Iris pigment epithelial cell (primary cell): ENCODE data around the gene DRD4.
A peak's percentile ranks its signal among the peaks of the same experiment; 100 is the strongest.

Experiments used
- DNase-seq: peaks from one replicate; pipeline ENCODE4 v3.0.0-alpha.2; 2011; ENCODE audit warnings: low read depth

The DRD4 gene

DNA sequence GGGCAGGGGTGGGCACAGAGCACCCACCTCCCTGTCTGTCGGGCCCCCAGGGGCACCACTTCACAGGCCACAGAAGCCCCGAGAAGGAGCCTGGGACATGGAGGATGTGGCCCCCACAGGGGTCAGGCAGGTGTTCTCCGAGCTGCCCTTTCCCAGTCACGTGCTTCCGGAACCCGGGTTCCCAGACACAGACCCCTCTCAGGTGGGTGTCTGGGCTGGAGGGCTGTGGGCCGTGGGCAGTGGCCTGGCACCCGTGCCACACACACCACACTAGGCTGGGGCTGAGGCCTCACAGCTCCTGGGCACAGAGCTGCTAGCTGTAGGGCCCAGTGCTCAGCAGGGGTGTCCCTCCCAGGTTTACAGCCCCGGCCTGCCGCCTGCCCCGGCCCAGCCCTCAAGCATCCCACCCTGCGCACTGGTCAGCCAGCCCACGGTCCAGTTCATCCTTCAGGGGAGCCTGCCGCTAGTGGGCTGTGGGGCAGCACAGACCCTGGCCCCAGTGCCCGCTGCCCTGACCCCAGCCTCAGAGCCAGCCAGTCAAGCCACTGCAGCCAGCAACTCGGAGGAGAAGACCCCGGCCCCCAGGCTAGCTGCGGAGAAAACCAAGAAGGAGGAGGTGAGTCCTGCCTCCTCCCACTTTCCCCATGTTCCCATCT, 26.8 kb upstream of the DRD4 start:
- DNase-seq = no peak

DNA sequence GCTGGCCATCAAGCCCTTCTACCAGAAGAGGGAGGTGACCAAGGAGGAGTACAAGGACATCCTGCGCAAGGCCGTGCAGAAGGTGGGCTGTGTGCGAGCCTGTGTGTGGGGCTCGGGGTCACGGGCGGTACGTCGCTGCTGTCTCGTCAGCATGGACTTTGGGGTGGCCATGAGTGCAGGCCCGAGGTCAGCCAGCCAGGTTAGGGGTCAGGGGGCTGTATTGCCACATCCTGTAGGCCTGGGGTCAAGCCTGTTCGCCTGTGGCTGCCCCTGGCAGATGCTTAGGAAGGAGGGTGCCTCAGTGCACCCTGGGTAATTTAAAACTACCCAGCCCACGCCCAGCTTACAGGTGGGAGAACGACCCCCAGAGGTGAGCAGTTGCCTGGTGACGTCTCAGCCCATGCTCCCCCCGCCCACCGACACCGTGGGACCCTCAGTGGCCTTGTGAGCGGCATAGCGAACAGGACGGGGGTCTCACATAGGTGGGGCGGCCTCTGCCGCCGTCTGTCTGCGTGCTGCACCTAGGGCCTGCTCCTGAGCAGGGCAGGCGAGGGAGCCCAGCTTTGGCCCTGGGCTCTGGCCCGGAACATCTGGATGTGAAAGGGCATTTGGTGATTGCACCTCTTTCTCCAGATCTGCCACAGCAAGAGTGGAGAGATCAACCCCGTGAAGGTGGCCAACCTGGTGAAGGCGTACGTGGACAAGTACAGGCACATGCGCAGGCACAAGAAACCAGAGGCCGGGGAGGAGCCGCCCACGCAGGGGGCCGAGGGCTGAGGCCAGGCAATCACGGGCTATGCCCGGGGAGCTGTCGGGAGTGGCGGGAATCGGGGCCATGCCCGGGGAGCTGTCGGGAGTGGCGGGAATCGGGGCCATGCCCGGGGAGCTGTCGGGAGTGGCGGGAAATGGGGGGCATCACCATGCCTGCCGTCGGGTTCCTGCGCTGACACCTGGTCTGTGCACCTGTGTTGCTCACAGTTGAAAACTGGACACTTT, 25.8 kb upstream of the DRD4 start:
- DNase-seq = no peak

DNA sequence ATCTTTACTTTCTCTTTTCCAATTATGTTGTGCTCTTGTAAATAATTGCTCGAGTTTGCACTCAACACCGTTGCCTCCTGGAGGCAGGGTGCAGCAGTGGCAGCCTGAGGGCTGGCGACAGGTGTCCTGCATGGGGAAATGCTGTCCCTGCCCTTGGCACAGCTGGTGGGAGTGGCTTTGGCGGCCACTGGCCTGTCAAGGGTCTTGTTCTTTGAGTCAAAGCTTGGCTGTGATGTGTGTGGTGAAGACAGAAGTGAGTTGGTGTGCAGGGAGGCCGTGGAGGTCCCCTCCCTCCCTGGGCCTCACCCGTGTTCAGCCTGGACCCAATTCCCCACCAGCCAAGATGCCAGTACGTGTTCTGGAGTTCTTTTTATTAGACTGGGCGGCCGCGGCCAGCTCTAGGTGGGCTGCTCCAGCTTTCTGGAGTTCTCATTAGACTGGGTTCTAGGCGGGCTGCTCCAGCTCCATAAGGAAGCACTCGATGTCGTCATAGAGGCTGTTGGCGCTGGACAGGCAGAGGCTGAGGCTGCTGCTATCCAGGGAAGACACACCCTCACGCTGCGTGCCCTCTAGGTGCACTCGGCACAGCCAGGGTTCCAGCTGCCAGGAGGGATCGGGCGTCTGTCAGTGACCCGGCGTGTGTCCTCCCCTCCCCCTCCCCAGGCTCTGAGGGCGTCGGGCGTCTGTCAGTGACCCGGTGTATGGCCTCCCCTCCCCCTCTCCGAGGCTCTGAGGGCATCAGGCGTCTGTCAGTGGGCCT, 24.7 kb upstream of the DRD4 start:
- peak; percentile 22 for DNase-seq

DNA sequence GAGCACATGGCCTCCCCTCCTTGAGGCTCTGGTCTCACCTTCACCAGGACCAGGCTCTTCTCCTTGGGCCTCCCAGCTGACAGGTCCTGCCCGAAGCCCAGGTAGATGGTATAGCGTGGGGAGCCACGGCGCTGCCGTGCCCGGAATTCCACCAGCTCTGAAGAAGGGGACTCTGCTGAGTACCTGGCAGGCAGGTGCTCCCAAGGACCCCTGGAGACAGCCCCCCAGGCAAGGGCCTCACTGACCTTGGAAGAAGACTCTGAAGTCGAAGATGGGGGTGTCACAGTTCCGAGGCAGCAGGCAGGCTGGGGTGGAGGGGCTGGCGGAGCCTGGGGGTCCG, 24.1 kb upstream of the DRD4 start:
- no peak for DNase-seq

DNA sequence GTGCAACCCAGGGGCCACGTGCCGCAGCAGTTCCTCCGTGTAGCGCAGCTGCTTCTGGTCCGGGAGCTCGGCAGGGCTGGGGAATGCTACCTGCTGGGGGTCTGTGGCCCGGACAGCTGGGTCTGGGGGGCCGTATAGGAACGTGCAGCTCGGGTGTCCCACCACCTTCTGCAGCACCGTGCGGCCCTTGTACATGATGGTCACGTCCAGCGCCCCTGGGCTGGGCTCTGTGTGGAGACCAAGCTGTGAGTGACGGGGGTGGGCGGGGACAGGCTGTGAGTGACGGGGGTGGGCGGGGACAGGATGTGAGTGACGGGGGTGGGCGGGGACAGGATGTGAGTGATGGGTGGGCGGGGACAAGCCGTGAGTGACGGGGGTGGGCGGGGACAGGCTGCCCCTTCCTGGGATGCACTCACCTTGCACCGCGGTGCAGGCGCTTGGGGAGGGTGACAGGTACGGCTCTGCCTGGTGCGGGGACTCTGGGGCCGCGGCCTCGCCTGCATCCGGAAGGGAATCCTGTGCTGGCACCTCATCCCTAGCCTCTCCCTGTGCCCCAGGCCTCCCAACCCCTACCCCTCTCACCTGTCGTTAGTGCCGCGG, 23.6 kb upstream of the DRD4 start:
- DNase-seq = peak; percentile 54

DNA sequence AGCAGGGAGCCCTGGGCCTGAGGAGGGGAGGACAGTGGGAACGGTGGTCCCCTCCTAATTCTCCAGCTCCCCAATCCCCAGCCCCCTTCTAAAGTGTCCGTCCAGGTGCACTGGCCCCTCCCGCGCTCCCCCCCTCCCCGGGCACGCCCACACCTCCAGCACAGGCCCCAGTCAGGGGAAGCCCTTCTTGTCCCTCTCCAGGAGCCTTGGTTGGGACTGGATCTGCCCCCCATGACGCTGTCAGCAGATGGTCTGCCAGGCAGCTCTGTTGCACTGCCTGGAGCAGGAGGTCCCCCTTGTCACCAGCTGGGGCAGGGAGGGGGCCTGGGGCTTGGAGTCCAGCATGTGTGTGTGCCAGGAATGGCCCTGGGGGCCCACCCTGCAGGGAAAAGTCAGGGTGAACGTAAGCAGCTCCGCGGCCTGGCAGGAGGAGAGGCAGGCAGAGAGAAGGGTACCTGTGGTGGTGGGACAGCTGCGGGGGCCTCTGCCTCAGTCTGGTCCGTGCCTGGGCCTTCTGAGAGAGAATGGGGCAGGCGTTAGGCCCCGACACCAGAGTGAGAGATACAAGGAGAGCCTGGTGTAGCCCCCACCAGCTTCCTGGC, 22.9 kb upstream of the DRD4 start:
- no peak for DNase-seq

DNA sequence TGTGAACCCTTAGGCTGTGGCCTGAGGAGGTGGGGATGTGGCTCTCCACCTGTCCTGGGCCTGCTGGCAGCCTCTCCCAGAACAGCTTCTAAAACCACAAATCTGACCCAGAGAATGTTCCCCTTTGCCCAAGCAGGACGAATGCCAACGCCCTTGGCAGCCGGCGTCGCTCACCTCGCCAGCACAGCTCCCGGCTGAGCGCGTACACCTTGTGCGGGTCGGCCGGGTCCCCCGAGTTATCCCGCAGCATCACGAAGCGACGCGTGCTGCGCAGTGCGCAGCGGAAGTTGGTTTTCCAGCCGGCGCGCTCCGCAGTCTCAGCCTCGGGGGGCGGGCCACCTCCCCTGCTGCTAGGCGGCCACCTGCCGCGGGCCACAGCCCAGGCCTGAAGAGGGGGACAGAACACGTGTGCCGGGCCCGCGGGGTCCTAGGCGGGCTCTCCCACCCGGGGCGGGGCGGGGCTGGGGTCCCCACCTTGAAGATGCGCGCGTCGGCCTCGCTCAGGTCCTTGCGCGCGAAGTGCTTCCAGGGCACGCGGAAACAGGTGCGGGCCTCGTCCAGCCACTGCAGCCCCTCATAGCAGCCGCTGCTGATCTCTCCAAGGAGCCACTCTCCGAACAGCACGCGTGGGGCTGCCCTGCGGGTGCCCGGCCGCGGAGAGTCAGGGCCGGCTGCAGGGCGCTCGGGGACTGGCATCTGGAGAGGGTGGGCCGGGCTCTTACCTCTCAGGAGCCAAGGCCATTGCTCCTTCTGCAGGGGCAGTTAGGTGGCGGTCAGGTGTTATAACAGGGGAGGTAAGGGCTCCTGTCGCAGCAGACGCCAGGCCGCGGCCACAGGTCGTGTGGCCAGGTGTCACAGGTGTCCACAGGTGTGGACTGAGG, 22.2 kb upstream of the DRD4 start:
- no peak for DNase-seq

DNA sequence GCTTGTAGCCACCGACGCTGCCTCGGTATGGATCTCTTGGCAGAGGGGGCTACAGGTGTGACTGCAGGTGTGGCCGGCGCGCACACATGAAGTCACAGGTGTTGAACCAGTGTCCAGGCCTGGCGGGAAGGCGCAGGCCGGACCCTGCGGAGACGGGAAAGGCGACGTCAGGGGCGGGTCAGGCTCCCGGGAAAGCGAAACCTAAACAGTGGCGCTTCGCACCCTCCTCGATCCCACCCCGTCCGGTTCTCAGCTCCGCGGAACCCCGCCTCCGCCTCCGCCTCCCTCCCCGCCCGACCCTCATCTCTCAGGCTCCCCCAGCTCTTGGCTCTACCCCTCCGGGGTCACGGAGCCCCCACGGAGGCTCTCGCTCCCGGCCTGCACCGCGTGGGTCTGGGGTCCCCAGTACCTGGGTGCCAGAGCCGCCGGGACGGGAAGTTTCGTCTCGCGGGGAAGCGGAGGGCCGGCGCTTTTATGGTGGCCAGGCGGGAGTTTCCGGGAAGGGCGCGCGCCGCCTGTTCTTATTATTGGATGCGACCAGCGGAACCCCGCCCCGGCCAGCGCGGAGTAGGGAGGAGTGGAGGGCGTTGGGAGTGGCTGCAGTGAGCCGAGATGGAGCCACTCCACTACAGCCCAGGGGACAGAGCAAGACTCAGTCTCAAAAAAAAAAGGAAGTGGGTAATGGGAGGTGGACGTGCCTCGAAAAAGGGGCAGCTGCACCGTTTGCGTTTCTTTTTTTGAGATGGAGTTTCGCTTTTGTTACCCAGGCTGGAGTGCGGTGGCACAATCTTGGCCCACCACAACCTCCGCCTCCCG, 21.4 kb upstream of the DRD4 start, which contains the start of gene IRF7:
Gene IRF7, minus strand, starts transcription at position 447 of the 816 bp plus-strand sequence. CDS start 586 bp downstream, outside the sequence.
- DNase-seq = peak; percentile 91

DNA sequence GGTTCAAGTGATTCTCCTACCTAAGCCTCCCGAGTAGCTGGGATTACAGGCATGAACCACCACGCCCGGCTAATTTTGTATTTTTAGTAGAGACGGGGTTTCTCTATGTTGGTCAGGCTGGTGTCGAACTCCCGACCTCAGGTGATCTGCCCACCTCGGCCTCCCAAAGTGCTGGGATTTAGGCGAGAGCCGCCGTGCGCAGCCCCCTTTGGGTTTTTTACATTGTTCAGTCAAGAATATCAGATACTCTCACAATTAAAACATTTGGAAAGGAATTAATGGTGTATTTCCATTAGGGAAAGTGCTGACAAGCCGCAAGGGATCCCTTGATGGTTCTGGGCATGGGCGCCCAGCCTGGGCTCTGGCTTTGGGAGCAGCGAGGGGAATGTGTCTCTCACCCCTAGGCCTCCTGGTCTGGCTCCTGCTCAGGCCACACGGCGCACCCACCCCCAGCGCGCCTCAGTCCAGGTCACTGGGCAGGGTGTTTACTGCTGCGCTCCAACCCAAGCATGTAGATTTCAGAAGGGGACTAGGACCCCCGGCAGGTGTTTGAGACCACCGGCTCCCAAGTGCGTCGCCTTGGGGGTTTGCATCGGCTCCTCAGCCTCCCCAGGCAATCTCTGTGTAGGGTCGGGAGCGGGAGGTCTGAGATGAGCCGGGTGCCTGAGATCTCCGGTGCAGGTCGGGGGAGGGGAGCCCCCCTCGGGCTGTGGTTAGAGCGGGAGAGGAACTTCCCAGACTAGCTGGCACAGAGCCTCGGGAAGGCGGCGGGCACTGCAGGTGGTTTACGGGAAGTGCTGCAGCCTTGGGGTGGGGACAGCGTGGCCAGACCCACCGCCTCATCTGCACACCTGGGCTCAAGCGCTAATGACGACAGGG, 20.5 kb upstream of the DRD4 start:
- DNase-seq = no peak

DNA sequence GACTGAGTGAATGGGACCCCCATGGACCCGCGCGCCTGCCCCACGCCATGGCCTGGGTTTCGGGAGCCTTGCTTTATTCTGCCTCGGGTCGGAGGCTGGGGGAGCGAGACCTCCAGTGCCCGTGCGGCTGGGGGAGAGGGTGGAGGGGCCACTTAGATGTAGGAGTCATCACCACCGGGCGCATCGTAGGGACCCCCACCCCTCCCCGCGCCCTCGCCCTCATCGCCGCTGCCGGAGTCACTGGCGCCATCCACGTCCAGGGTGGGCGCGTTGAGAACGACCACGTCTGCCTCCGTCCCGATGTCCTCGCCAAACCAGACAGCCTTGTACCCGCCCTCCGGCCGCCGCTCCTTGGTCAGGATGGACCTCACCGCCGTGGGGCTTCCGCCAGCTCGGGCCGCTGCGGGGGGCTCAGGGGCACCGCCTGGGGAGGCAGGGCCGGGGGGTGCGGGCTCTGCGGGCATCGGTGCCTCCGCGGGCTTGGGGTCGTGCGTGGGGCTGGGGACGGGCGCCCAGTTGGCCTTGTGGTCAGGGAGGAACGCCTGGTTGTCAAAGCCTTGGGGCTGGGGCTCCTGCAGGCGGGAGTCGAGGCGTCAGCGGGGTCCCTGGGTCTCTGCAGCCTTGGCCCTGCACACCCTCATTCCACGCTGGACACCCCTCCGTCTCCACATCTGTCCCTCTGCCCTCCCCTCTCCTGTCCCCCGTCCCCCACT, 19.7 kb upstream of the DRD4 start:
- DNase-seq = no peak

DNA sequence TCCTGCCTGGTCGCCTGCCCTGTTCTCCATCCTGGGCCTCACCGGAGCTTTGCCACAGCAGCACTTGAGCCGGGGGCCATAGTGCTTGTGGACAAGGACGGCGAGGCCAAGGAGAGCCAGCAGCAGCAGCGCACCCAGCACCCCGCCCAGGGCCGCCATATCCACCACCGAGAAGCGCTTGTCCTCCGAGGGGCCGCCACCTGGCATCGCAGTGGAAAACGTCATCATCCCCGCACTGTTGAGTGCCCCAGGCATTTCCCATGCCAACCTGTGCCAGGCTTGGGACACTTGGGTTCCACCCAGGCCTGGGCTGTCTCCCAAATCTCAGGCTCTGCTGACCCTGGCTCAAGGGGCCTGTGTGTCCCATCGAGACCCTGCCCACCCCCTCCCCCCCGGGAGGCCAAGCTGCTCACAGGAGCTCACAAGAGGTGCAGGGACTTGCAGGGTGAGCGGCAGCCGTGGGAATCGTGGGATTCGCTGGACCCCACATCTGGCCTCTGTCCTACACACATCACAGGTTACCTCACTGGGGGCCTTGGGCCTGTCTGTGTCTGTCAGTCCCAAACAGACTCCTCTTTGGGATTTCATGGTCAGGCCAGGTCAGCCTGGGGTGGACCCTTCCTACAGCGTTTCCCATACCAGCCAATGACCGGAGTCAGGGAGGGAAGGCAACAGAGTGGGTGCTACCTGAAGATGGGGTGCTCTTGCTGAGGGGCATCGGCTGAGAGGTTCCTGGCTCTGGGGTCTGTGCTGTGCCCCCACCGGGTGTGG, 19.0 kb upstream of the DRD4 start:
- DNase-seq = no peak

DNA sequence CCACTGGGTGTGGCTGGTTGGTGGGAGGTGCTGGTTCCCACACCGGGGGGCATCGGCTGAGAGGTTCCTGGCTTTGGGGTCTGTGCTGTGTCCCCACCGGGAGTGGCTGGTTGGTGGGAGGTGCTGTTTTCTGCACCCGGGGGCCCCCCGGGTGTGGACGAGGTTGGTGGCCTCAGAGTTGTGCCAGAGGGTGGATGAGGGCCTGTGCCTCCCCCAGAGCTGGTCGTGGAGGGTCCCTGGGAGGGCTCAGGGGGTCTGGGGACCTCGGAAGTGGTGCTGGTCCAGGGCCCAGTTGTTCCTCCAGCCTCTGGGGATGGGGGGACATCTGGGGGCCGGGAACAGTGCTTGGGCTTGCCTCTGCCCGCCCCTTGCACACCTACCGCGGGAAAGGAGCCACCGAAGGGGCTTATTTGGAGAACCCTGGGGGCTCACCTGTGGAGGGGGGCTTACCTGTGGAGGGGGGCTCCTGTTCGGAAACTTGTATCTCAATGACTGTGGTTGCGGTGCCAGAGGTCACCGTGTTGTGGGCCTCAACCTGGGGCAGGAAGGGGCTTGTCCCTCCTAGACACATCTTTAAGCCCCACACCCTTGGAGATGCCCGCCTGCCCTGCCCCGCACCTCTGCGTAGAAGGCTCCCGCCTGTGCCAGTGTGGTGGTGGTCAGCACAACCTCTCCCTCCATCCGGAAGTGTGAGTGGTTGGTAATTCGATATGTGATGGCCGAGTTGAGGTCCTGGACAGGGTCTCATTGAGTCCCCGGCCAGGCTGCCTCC, 18.0 kb upstream of the DRD4 start:
- DNase-seq = no peak

DNA sequence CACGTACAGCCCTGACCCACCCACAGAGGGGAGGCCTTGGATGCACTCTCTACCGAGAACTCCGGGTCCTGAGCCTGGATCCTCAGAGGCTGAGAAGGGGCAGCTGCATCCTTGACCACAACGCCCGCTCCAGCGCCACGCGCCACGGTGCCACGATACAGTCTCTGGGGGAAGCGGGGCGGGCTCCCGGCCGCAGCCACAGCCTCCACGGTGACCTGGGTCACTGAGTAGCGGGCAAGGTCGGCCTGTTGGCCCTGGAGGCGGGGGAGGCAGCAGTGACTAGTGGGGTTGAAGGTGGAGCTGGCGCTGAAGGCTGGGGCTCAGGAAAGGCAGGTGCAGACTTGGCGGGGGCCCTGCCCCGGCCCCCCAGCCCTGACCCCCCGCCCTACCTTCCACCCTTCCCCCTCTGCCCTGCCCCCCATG, 17.4 kb upstream of the DRD4 start:
- DNase-seq = no peak

DNA sequence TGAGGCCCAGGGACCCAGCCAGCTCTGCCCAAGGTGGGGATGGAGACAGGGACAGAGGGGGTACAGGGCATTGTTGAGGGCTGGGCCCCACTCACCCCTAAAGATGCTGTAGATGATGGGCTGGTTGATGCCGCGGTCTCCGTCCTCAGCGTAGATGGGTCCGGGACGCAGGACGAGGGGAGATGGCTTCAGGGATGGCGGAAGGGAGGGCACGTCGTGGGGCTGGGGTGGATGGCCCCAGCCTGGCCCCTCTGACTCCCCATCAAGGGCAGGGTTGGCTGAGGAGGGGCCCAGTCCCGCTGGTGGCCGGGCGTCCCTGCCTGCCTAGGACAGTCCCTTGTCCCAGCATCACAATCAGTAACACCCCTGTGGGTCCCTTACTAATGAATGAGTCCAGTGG, 16.9 kb upstream of the DRD4 start:
- DNase-seq = no peak

DNA sequence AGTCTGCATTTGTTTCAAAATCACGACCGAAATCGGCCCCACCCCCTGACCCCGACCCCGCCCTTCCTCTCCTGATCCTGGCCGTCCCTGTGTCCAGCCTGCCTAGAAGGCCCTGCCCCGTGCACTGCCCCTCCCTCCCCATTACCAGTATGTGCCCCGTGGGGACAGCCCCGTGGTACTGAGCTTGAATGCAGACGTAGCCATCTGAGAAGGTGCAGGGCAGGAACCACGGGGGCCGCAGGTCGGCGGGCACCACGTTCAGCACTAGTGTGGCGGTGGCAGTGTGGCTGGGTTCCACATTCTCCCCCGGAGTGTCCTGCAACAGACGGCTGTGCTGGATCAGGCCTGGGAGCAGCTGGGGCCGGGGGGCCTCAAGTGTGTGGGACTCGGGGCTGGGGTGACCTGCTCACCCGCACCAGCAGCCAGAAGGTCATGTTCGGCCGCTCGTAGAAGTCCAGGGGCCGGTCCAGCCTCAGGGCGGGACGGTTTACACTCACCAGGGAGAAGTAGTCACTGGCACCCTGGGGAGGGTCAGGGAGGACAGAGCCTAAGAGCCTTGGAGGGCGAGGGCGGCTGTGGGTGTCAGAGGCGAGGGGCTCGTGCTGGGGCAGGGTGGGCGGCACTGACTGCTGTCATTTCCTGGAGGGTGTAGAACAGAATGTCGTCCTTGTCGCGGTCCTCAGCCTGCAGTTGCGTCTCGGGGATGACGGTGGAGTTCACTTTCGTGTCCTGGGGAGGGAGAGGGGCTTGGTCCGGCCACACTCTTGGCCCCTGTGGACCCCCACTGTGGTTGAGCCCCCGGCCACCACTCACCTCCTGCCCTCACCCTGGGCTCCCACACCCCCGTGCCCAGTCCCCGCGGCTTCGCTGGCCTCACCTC, 15.9 kb upstream of the DRD4 start:
- no peak for DNase-seq

DNA sequence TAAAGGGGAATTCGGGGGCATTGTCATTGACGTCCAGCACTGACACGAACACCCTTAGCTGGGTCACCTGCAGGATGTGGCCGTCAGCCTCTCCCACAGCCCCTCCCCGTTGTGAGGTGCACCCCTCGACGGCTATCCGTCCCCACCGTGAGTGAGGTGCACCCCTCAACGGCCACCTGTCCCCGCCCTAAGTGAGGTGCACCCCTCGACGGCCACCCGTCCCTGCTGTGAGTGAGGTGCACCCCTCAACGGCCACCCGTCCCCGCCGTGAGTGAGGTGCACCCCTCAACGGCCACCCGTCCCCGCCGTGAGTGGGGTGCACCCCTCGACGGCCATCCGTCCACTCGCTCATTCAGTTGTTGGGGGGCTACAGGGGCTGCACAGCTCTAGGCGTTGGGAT, 15.2 kb upstream of the DRD4 start:
- DNase-seq = no peak
